Endodermal cell (in vitro differentiated cells): ENCODE data around the gene GPR150. TPM values are rescaled to one million over a fixed set of nuclear protein-coding genes. Genes with fewer than 3 reads are reported as not detected.

ENCODE experiments used
- DNase-seq: peaks from one replicate; pipeline ENCODE4 v3.0.0-alpha.2; 2017
- H3K27ac ChIP-seq: 2 replicates; pipeline ENCODE4 v1.5.1; 2013; ENCODE audit warnings: mild to moderate bottlenecking, low read depth, low read length, moderate library complexity
- H3K27me3 ChIP-seq: 2 replicates; pipeline ENCODE4 v1.6.1; 2013; ENCODE audit warnings: mild to moderate bottlenecking, low read length, moderate library complexity; ENCODE audit not compliant: insufficient read depth, control insufficient read depth, poor library complexity, severe bottlenecking
- H3K36me3 ChIP-seq: 2 replicates; pipeline ENCODE4 v1.7.0; 2013; ENCODE audit warnings: mild to moderate bottlenecking, low read length, moderate library complexity; ENCODE audit not compliant: control insufficient read depth, insufficient read depth
- H3K4me1 ChIP-seq: one replicate; pipeline ENCODE4 v1.7.0; 2013; ENCODE audit warnings: low read length; ENCODE audit not compliant: control insufficient read depth, insufficient read depth
- H3K4me3 ChIP-seq: 2 replicates; pipeline ENCODE4 v1.5.1; 2013; ENCODE audit warnings: mild to moderate bottlenecking, low read length, moderate library complexity
- H3K9ac ChIP-seq: 2 replicates; pipeline ENCODE4 v1.6.1; 2013; ENCODE audit warnings: mild to moderate bottlenecking, low read length, moderate library complexity; ENCODE audit not compliant: poor library complexity, severe bottlenecking; ENCODE audit errors: extremely low read depth
- H3K9me3 ChIP-seq: 2 replicates; pipeline ENCODE4 v1.6.1; 2013; ENCODE audit warnings: mild to moderate bottlenecking, low read length, moderate library complexity; ENCODE audit not compliant: control insufficient read depth
- H3K27ac Mint-ChIP-seq: 2 replicates; pipeline ENCODE4 v1.8.0; 2020; ENCODE audit warnings: mixed read lengths
- H3K27me3 Mint-ChIP-seq: 2 replicates; pipeline ENCODE4 v1.8.0; 2021; ENCODE audit warnings: mild to moderate bottlenecking, mixed read lengths; ENCODE audit not compliant: insufficient read depth
- H3K36me3 Mint-ChIP-seq: 2 replicates; pipeline ENCODE4 v1.8.0; 2020; ENCODE audit warnings: low read depth, mixed read lengths
- H3K4me1 Mint-ChIP-seq: 2 replicates; pipeline ENCODE4 v1.8.0; 2020; ENCODE audit warnings: mixed read lengths
- H3K4me3 Mint-ChIP-seq: 2 replicates; pipeline ENCODE4 v1.8.0; 2020; ENCODE audit warnings: mild to moderate bottlenecking, moderate library complexity, mixed read lengths
- H3K9me3 Mint-ChIP-seq: 2 replicates; pipeline ENCODE4 v1.8.0; 2020; ENCODE audit warnings: mild to moderate bottlenecking, mixed read lengths
- CTCF ChIP-seq: fragments of 200-600 bp; sonication (generic); conservative IDR thresholded peaks from 2 replicates; pipeline ENCODE4 v1.5.0; 2021; ENCODE audit warnings: antibody characterized with exemption, mild to moderate bottlenecking
- WGBS, 2 experiments: methylation state at CpG; one replicate each; pipeline versions ENCODE4 v1.1.5 to v1.1.7; 2013; ENCODE audit warnings: missing lambda C conversion rate in 2 of 2, mixed read lengths in 1 of 2; ENCODE audit not compliant: insufficient coverage in 1 of 2, insufficient read length in 1 of 2; 5-methylcytosine and 5-hydroxymethylcytosine counted together
- total RNA-seq, 2 donors: library from RNA; stranded (reverse); fragmentation: NEBNext Ultra II Directional in 1 of 2; extraction: Animal tissue kit (Norgen Biotek cat#: 25700) in 1 of 2; gene quantifications; 2 replicates in 1 of 2; 3 replicates in 1 of 2; pipeline ENCODE4 v1.2.1, GENCODE V29; 2021

GPR150 gene
- total RNA-seq, 2 donors from 2014 or later = 0.13 to 0.22 TPM

GRCh38 chr5:95646569-95647431 lies 26.9 kb downstream of the GPR150 start, which contains the start of gene RFESD:
RFESD (plus strand) TSS chr5:95646777; CDS start chr5:95652272, 5,495 bp downstream.
- TF ChIP-seq CTCF = peak; percentile 55
- peak within 1 kb of the TSS; percentile 69 for H3K4me3 Mint-ChIP-seq
- no peaks in the 10 kb centered on the region for H3K4me1 ChIP-seq
- H3K27ac Mint-ChIP-seq = peak within 1 kb of the TSS; percentile 94
- peaks cover 6% of the 10 kb centered on the region for H3K9me3 ChIP-seq
- peak within 1 kb of the TSS; percentile 77 for H3K9ac ChIP-seq
- peaks cover 11% of the 10 kb centered on the region for H3K4me1 Mint-ChIP-seq
- no peaks in the 10 kb centered on the region for H3K27me3 ChIP-seq
- peak; percentile 98 for DNase-seq
- H3K27me3 Mint-ChIP-seq = no peaks in the 10 kb centered on the region
- 22 to 29% methylated on average over 37 to 60 of the region's 60 CpGs for WGBS, 2 experiments
- H3K36me3 ChIP-seq = no peaks in the 10 kb centered on the region
- no peaks in the 10 kb centered on the region for H3K9me3 Mint-ChIP-seq
- peak within 1 kb of the TSS; percentile 47 for H3K27ac ChIP-seq
- H3K4me3 ChIP-seq = peak within 1 kb of the TSS; percentile 80
- no peaks in the 10 kb centered on the region for H3K36me3 Mint-ChIP-seq

- H3K36me3 Mint-ChIP-seq = peaks cover 4% of the 10 kb centered on the region
- no peaks in the 10 kb centered on the region for H3K9me3 Mint-ChIP-seq
- H3K4me1 Mint-ChIP-seq = peaks cover 16% of the 10 kb centered on the region
- Histone ChIP-seq H3K27me3 (no peaks in the 10 kb centered on the region), H3K4me1 (no peaks in the 10 kb centered on the region), H3K27ac (no peak overlapping the region), H3K9ac (peak overlapping the region; percentile 77), H3K36me3 (no peaks in the 10 kb centered on the region), H3K4me3 (peak overlapping the region; percentile 80), H3K9me3 (no peaks in the 10 kb centered on the region)
- no peak for TF ChIP-seq CTCF
- H3K4me3 Mint-ChIP-seq = no peak overlapping the region
- no peak overlapping the region for H3K27ac Mint-ChIP-seq
- DNase-seq = no peak
- WGBS, 2 experiments = 84 to 92% methylated on average over 4 to 12 of the region's 12 CpGs
- no peaks in the 10 kb centered on the region for H3K27me3 Mint-ChIP-seq
Measured at GRCh38 chr5:95647886-95648860, 28.3 kb downstream of the GPR150 start.

GRCh38 chr5:95649274-95649673 lies 29.4 kb downstream of the GPR150 start:
- Mint-ChIP-seq H3K36me3 (peaks cover 10% of the 10 kb centered on the region), H3K9me3 (no peaks in the 10 kb centered on the region), H3K27ac (no peak overlapping the region), H3K4me1 (peaks cover 16% of the 10 kb centered on the region), H3K27me3 (no peaks in the 10 kb centered on the region), H3K4me3 (no peak overlapping the region)
- Histone ChIP-seq H3K27ac (no peak overlapping the region), H3K9ac (no peak overlapping the region), H3K4me1 (no peaks in the 10 kb centered on the region), H3K27me3 (no peaks in the 10 kb centered on the region), H3K9me3 (no peaks in the 10 kb centered on the region), H3K36me3 (no peaks in the 10 kb centered on the region), H3K4me3 (no peak overlapping the region)
- no peak for TF ChIP-seq CTCF
- no peak for DNase-seq
